A673 (cell line): ENCODE results near the gene PNISR. TPM values are rescaled to one million over a fixed set of nuclear protein-coding genes. Genes with fewer than 3 reads are reported as not detected.

Source experiments
- BruUV-seq: library from RNA; stranded (reverse); fragments of 400-500 nt; replicated peaks from 2 replicates; lab custom pipeline; 2021; lab: Mats Ljungman, UMichigan
- CTCF ChIA-PET: fragments of 300-600 bp; sonication (Branson Sonifier 250); formaldehyde crosslinking; loops from one replicate; lab custom pipeline; 2022; ENCODE audit warnings: antibody characterized with exemption; lab: Charles Lee
- POLR2A ChIA-PET: fragments of 300-600 bp; sonication (Branson Sonifier 250); formaldehyde crosslinking; loops from one replicate; lab custom pipeline; 2022; ENCODE audit warnings: antibody characterized with exemption; ENCODE audit not compliant: low non-redundant PET; lab: Charles Lee
- DNase-seq: peaks from one replicate; pipeline ENCODE4 v3.0.0-alpha.2; 2015; ENCODE audit warnings: low spot score
- H3K27ac ChIP-seq: fragments of 200-600 bp; sonication (generic); 2 replicates; pipeline ENCODE4 v1.5.1; 2016; ENCODE audit warnings: mixed run types, low read depth, mild to moderate bottlenecking, mixed read lengths, antibody characterized with exemption, low read length; ENCODE audit not compliant: poor library complexity, severe bottlenecking
- H3K27me3 ChIP-seq: fragments of 200-600 bp; sonication (generic); replicated peaks from 2 replicates; pipeline ENCODE4 v1.6.1; 2017; ENCODE audit warnings: mixed run types, low read depth, mild to moderate bottlenecking, mixed read lengths, antibody characterized with exemption, low read length; ENCODE audit not compliant: insufficient read depth, poor library complexity
- H3K36me3 ChIP-seq: fragments of 200-600 bp; sonication (generic); 2 replicates; pipeline ENCODE4 v1.6.1; 2016; ENCODE audit warnings: mixed run types, mild to moderate bottlenecking, mixed read lengths, antibody characterized with exemption, low read length; ENCODE audit not compliant: insufficient read depth, poor library complexity, severe bottlenecking
- H3K4me1 ChIP-seq: fragments of 200-600 bp; sonication (generic); 2 replicates; pipeline ENCODE4 v1.6.1; 2017; ENCODE audit warnings: mixed run types, mild to moderate bottlenecking, mixed read lengths, antibody characterized with exemption, low read length; ENCODE audit not compliant: insufficient read depth, poor library complexity, severe bottlenecking
- H3K4me3 ChIP-seq: fragments of 200-600 bp; sonication (generic); 2 replicates; pipeline ENCODE4 v1.5.1; 2016; ENCODE audit warnings: low read depth, mixed run types, mild to moderate bottlenecking, mixed read lengths, low read length; ENCODE audit not compliant: poor library complexity, severe bottlenecking
- H3K9me3 ChIP-seq: fragments of 200-600 bp; sonication (generic); 2 replicates; pipeline ENCODE4 v1.6.1; 2016; ENCODE audit warnings: mixed run types, low read depth, mild to moderate bottlenecking, mixed read lengths, antibody characterized with exemption, low read length; ENCODE audit not compliant: poor library complexity, severe bottlenecking
- EZH2 ChIP-seq: fragments of 200-600 bp; sonication (generic); IDR thresholded peaks from 2 replicates; pipeline ENCODE4 v1.6.1; 2017; ENCODE audit warnings: borderline replicate concordance, low read depth, mild to moderate bottlenecking, mixed read lengths, antibody characterized with exemption, low read length; ENCODE audit not compliant: poor library complexity, severe bottlenecking
- intact Hi-C: fragments of 100-400 bp; cut with micrococcal nuclease; formaldehyde crosslinking; loops from one replicate; pipeline ENCODE4 v1.10.0; 2022; ENCODE audit not compliant: unreplicated experiment
- total RNA-seq: library from RNA; stranded (reverse); gene quantifications from 2 replicates; pipeline ENCODE4 v1.2.3, GENCODE V29; 2021
- TF ChIP-seq, protein P1 (sequence below): fragments of 300-800, 200-600 bp; sonication (generic); conservative IDR thresholded peaks from 2 replicates; pipeline ENCODE4 v1.5.1; 2017; ENCODE audit warnings: low read depth, mild to moderate bottlenecking, antibody characterized with exemption, low read length, moderate library complexity, mixed read lengths

Gene PNISR
- total RNA-seq, 1 experiment from 2014 or later = 147 TPM

GRCh38 chr6:99409672-99410071 lies 15.4 kb downstream of the PNISR start:
- intact Hi-C loops = no loop called here
- Histone ChIP-seq H3K27me3 (no peaks in the 10 kb centered on the region), H3K36me3 (peaks cover 93% of the 10 kb centered on the region), H3K27ac (no peak overlapping the region), H3K9me3 (no peaks in the 10 kb centered on the region), H3K4me1 (peaks cover 6% of the 10 kb centered on the region), H3K4me3 (no peak overlapping the region)
- no TSS peak for BruUV-seq
- no peak for DNase-seq
- ChIA-PET CTCF (no interaction called here), POLR2A (no interaction called here)
- TF ChIP-seq EZH2 = no peak
- TF ChIP-seq, protein P1, sequence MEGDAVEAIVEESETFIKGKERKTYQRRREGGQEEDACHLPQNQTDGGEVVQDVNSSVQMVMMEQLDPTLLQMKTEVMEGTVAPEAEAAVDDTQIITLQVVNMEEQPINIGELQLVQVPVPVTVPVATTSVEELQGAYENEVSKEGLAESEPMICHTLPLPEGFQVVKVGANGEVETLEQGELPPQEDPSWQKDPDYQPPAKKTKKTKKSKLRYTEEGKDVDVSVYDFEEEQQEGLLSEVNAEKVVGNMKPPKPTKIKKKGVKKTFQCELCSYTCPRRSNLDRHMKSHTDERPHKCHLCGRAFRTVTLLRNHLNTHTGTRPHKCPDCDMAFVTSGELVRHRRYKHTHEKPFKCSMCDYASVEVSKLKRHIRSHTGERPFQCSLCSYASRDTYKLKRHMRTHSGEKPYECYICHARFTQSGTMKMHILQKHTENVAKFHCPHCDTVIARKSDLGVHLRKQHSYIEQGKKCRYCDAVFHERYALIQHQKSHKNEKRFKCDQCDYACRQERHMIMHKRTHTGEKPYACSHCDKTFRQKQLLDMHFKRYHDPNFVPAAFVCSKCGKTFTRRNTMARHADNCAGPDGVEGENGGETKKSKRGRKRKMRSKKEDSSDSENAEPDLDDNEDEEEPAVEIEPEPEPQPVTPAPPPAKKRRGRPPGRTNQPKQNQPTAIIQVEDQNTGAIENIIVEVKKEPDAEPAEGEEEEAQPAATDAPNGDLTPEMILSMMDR = no peak

DNA sequence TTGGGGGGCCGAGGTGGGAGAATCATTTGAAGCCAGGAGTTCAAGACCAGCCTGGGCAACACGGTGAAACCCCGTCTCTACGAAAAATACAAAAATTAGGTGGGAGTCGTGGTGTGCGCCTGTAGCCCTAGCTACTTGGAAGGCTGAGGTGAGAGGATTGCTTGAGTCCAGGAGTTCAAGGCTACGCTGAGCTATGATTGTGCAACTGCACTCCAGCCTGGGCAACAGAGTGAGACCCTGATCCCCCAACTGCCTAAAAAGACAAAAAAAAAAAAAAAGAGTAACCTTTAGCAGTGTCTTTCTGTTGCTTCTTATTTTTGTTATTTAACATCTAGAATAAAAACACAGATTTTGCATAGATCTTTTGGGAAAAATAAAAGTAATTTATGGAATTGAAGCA lies 18.0 kb downstream of the PNISR start:
- no peaks in the 10 kb centered on the region for H3K4me1 ChIP-seq
- no peak overlapping the region for H3K4me3 ChIP-seq
- H3K36me3 ChIP-seq = peaks cover 96% of the 10 kb centered on the region
- no peaks in the 10 kb centered on the region for H3K27me3 ChIP-seq
- ChIA-PET CTCF (no interaction called here), POLR2A (no interaction called here)
- H3K9me3 ChIP-seq = no peaks in the 10 kb centered on the region
- BruUV-seq = no TSS peak
- DNase-seq = no peak
- intact Hi-C loops = no loop called here
- TF ChIP-seq EZH2 = no peak
- H3K27ac ChIP-seq = no peak overlapping the region

DNA sequence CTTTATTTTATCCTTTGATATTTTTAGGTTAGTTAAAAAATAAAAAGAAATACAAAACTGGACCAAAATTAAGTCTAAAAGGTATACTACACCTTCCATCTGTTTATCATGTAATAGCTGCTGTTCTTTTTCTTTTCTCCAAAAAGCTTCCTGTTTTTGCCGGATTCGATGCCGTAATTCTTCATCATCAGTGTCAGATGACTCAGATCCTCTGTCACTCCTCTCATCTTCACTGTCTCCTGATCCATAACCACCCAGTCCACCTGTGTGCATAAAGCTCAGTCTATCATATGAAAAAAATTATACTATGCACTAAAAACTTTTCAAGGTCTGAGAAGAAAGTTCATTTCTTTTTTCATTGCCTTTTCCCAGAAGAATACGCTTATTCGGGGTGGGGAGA lies 22.7 kb downstream of the PNISR start:
- Histone ChIP-seq H3K4me1 (no peaks in the 10 kb centered on the region), H3K36me3 (peaks cover 97% of the 10 kb centered on the region), H3K9me3 (no peaks in the 10 kb centered on the region), H3K27me3 (no peaks in the 10 kb centered on the region), H3K27ac (no peak overlapping the region), H3K4me3 (no peak overlapping the region)
- ChIA-PET CTCF (no interaction called here), POLR2A (no interaction called here)
- intact Hi-C loops = no loop called here
- TF ChIP-seq, protein P1 = no peak
- TF ChIP-seq EZH2 = no peak
- no TSS peak for BruUV-seq
- no peak for DNase-seq

DNA sequence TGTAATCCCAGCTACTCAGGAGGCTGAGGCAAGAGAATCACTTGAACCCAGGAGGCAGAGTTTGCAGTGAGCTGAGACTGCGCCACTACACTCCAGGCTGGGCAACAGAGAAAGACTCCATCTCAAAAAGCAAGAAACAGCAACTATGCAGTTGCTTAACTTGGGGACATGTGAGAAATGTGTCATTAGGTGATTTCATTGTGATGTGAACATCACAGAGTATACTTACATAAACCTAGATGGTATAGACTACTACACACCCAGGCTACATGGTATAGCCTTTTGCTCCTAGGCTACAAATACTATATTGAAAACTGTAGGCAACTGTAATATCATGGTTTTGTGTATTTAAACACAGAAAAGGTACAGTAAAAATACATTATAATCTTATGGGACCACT lies 27.8 kb downstream of the PNISR start:
- no peak for DNase-seq
- Histone ChIP-seq H3K27ac (no peak overlapping the region), H3K4me3 (no peak overlapping the region), H3K4me1 (peaks cover 3% of the 10 kb centered on the region), H3K36me3 (peaks cover 46% of the 10 kb centered on the region), H3K27me3 (no peaks in the 10 kb centered on the region), H3K9me3 (no peaks in the 10 kb centered on the region)
- CTCF ChIA-PET = no interaction called here
- POLR2A ChIA-PET = no interaction called here
- intact Hi-C loops = no loop called here
- no peak for TF ChIP-seq EZH2
- TF ChIP-seq, protein P1 = no peak
- no TSS peak for BruUV-seq
